HUDEP-2 (cell line): ENCODE measurements around the gene SLC29A4.
"Not testable (repeated sequence)": the region's sequence is repeated elsewhere in the genome, so short reads cannot be mapped to it uniquely, and the experiment has no call there.

Experiments
- DNase-seq, 76 experiments: peaks; one replicate each; lab custom pipeline; 2025; ENCODE audit not compliant: unreplicated experiment in 76 of 76; lab: John Stamatoyannopoulos, UW

Gene SLC29A4

GRCh38 chr7:5320802-5321396 lies 38.2 kb downstream of the SLC29A4 start:
- no peak for DNase-seq

- DNase-seq: no peak
Observed at GRCh38 chr7:5322621-5323410, 40.1 kb downstream of the SLC29A4 start.

- not testable (repeated sequence) for DNase-seq
Observed at GRCh38 chr7:5323800-5324781, 41.3 kb downstream of the SLC29A4 start.

- no peak for DNase-seq
Observed at GRCh38 chr7:5324961-5325360, 42.2 kb downstream of the SLC29A4 start.

GRCh38 chr7:5330288-5330687 lies 47.5 kb downstream of the SLC29A4 start:
- no peak for DNase-seq

- no peak for DNase-seq
Observed at GRCh38 chr7:5332579-5332978, 49.8 kb downstream of the SLC29A4 start.

GRCh38 chr7:5333121-5334045 lies 50.6 kb downstream of the SLC29A4 start:
- DNase-seq: no peak

GRCh38 chr7:5334671-5335070 lies 51.9 kb downstream of the SLC29A4 start:
- DNase-seq: no peak

- DNase-seq: no peak
Observed at GRCh38 chr7:5337047-5337446, 54.3 kb downstream of the SLC29A4 start.

- no peak for DNase-seq
Observed at GRCh38 chr7:5339955-5340354, 57.2 kb downstream of the SLC29A4 start.

- no peak for DNase-seq
Observed at GRCh38 chr7:5342631-5343030, 59.9 kb downstream of the SLC29A4 start.

- no peak for DNase-seq
Observed at GRCh38 chr7:5343884-5344283, 61.1 kb downstream of the SLC29A4 start.

GRCh38 chr7:5344342-5344741 lies 61.6 kb downstream of the SLC29A4 start:
- DNase-seq: no peak

GRCh38 chr7:5345171-5345570 lies 62.4 kb downstream of the SLC29A4 start:
- no peak for DNase-seq

- no peak for DNase-seq
Observed at GRCh38 chr7:5345671-5346070, 62.9 kb downstream of the SLC29A4 start.

- no peak for DNase-seq
Observed at GRCh38 chr7:5348134-5349004, 65.6 kb downstream of the SLC29A4 start.

GRCh38 chr7:5349005-5349380 lies 66.2 kb downstream of the SLC29A4 start:
- DNase-seq: no peak

- no peak for DNase-seq
Observed at GRCh38 chr7:5349437-5350173, 66.9 kb downstream of the SLC29A4 start.

- no peak for DNase-seq
Observed at GRCh38 chr7:5350174-5350463, 67.4 kb downstream of the SLC29A4 start.
